Transverse colon (tissue), 3 donors: ENCODE measurements around the gene MBD3L2.
"Not testable (repeated sequence)": the region's sequence is repeated elsewhere in the genome, so short reads cannot be mapped to it uniquely, and the experiment has no call there.

Source experiments
- POLR2A ChIP-seq: fragments of 450-650 bp; IDR thresholded peaks from one replicate; pipeline ENCODE4 v1.6.1; 2016; ENCODE audit warnings: antibody characterized with exemption, mild to moderate bottlenecking, moderate library complexity
- TF ChIP-seq, protein P1 (sequence below), 5 experiments: fragments of 200-600 bp in 3 of 5; fragments of 450-650 bp in 2 of 5; sonication (generic) in 3 of 5; IDR thresholded peaks; 1 replicate in 2 of 5; 2 replicates in 3 of 5; pipeline ENCODE4 v1.5.1; 2016 to 2017; ENCODE audit warnings: antibody characterized with exemption in 5 of 5, inconsistent platforms in 3 of 5, mild to moderate bottlenecking in 2 of 5, moderate library complexity in 1 of 5

- TF ChIP-seq, protein P1, sequence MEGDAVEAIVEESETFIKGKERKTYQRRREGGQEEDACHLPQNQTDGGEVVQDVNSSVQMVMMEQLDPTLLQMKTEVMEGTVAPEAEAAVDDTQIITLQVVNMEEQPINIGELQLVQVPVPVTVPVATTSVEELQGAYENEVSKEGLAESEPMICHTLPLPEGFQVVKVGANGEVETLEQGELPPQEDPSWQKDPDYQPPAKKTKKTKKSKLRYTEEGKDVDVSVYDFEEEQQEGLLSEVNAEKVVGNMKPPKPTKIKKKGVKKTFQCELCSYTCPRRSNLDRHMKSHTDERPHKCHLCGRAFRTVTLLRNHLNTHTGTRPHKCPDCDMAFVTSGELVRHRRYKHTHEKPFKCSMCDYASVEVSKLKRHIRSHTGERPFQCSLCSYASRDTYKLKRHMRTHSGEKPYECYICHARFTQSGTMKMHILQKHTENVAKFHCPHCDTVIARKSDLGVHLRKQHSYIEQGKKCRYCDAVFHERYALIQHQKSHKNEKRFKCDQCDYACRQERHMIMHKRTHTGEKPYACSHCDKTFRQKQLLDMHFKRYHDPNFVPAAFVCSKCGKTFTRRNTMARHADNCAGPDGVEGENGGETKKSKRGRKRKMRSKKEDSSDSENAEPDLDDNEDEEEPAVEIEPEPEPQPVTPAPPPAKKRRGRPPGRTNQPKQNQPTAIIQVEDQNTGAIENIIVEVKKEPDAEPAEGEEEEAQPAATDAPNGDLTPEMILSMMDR (IDR thresholded peaks at IDR 0.05), result not testable (repeated sequence)
- TF ChIP-seq POLR2A, result not testable (repeated sequence)
Observed at GRCh38 chr19:7059977-7060376, 10.9 kb downstream of the MBD3L2 start.
